ENCODE measurements around the gene PGAM2.
A peak's percentile ranks its signal among the peaks of the same experiment; 100 is the strongest.

Gene PGAM2

DNA sequence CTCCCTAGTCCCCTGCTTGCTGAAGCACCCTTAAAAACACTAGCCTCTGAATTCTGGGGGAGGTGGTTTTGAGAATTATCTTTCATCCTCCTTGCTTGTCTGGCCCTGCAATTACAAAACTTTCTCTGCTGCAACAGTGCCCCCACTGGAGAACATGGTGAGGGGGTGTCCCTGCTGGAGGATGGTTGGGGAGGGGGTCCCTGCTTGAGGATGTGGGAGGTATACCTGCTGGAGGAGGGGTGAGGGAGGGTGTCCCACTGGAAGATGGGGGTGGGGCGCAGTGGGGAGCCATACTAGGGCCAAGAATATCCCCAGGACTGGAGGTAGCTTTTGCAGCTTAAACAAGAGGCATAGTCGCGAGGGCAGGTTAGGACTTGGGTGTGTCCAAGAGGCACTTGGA lies 20.2 kb upstream of the PGAM2 start:
- TF ChIP-seq, protein P1, sequence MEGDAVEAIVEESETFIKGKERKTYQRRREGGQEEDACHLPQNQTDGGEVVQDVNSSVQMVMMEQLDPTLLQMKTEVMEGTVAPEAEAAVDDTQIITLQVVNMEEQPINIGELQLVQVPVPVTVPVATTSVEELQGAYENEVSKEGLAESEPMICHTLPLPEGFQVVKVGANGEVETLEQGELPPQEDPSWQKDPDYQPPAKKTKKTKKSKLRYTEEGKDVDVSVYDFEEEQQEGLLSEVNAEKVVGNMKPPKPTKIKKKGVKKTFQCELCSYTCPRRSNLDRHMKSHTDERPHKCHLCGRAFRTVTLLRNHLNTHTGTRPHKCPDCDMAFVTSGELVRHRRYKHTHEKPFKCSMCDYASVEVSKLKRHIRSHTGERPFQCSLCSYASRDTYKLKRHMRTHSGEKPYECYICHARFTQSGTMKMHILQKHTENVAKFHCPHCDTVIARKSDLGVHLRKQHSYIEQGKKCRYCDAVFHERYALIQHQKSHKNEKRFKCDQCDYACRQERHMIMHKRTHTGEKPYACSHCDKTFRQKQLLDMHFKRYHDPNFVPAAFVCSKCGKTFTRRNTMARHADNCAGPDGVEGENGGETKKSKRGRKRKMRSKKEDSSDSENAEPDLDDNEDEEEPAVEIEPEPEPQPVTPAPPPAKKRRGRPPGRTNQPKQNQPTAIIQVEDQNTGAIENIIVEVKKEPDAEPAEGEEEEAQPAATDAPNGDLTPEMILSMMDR (IDR thresholded peaks at IDR 0.05; ENCODE audit: insufficient read depth, low read length, missing control alignments), result peak; percentile 12
- DNase-seq (ENCODE audit: low read depth, low spot score), result no peak
- ChIA-PET CTCF (interaction anchor here (1.1 to 2.2 kb wide), 3 partner anchors 13 to 108 kb away, joined by 3 to 15 read pairs (median 10); no protein-coding TSS in a partner anchor), POLR2A (no interaction called here)
- no peak overlapping the region for H3K4me3 ChIP-seq (ENCODE audit: low read depth, low read length)

DNA sequence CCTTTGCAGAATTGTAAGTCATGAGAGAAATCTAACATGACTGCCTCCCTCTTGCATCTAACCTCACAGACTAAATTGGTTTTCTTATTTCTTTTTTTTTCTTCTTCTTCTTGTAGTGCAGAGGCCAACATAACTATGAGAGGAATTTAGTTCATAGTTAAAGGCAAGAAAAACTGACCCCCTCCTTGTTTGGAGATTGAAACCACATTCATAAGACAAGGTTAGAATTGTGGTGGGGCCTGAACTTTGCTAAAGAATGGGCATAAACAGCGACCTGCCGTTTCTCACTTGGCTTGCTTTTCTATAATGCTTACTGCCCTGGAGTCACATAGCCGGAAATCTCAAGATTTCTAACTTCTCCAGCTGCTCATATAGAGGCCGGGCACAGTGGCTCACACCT lies 19.3 kb upstream of the PGAM2 start:
- POLR2A ChIA-PET, result no interaction called here
- TF ChIP-seq, protein P1 (IDR thresholded peaks at IDR 0.05; ENCODE audit: insufficient read depth, low read length, missing control alignments), result no peak
- H3K4me3 ChIP-seq (ENCODE audit: low read depth, low read length), result no peak overlapping the region; the same call in 1 of the 2 replicates
- DNase-seq (ENCODE audit: low read depth, low spot score), result no peak
- CTCF ChIA-PET, result interaction anchor here (1.1 to 2.2 kb wide), 4 partner anchors 12 to 108 kb away, joined by 3 to 15 read pairs (median 7); no protein-coding TSS in a partner anchor

DNA sequence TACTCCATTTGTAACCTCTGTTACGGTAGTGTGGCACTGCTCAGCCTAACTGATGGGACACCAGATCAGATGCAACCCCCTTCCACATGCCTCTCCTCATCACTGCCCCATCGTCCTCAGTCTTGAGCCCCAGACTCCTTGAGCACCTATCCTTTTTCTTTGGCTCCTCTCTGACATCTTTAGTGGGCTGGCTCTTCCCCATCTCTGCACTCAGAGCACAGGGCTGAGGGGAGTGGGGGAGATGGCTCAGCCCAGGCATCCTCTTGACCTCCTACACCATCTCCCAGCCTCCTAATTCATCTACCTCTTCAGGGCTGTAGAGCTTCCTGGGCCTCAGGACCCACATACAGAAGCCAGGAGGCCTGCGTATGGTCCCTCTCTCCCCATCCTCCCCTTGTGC lies 18.4 kb upstream of the PGAM2 start:
- TF ChIP-seq, protein P1 (IDR thresholded peaks at IDR 0.05; ENCODE audit: insufficient read depth, low read length, missing control alignments), result no peak
- POLR2A ChIA-PET, result interaction anchor here (1.0 kb wide), 1 partner anchor 17 kb away, joined by 3 read pairs; no protein-coding TSS in a partner anchor
- DNase-seq (ENCODE audit: low read depth, low spot score), result no peak
- no peak overlapping the region for H3K4me3 ChIP-seq (ENCODE audit: low read depth, low read length)
- CTCF ChIA-PET, result interaction anchor here (1.2 kb wide), 1 partner anchor 14 kb away, joined by 4 read pairs; no protein-coding TSS in a partner anchor

DNA sequence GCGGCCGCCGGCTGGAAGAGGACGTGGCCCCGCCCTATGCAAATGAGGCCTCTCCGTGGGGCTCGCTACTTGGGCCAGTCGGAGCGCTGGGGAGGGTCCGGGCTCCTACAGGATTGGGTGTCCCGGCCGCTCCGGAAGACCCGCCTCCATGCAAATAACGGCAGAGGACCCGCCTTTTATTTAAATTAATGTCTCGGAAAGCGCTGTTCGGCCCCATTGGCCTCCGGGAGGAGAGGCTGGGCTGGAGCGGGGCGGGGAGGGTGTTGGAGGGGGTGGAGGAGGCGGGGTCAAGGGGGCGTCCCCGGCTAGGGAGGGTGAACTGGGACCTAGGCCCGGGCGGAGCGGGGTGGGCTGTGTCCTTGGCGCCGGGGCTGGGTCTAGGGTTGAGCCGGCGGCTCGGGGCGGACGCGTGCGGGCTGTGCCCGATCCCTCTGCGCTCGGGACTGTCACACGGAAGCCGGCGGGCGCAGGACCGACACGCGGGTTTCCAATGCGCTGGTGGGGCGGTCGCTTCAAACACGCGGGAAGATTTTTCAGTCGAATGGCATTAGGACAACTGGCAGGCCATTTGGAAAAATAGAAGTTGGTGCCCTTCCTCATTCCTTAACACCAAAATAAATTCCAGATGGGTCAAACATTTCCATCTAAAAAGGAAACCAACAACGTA lies 17.3 kb upstream of the PGAM2 start:
- CTCF ChIA-PET, result no interaction called here
- POLR2A ChIA-PET, result no interaction called here
- peak overlapping the region; percentile 83 for H3K4me3 ChIP-seq (ENCODE audit: low read depth, low read length)
- peak; percentile 93 for DNase-seq (ENCODE audit: low read depth, low spot score)
- TF ChIP-seq, protein P1 (IDR thresholded peaks at IDR 0.05; ENCODE audit: insufficient read depth, low read length, missing control alignments), result no peak

DNA sequence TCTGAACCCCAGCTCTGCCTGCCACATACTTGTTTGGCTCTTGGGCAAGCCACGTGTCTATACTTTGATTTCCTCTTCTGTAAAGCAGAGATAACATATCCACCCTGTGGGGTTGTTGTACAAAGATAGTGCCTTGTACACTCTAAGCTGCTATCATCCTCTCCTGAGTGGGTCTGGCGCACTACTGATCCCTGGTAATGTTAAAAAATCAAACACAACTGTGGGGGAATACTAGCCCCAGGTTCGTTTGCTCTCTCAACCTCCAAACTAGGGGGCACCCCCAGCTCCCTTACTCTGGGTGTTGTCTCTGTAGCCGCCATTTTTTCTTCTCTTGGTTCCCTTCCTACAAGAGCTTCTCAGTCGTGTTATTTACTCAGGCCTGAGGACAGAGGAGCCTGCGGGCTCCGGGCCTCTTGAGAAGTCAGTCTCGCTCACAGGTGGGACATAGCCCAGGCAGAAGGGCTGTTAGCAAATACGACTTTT lies 15.9 kb upstream of the PGAM2 start:
- POLR2A ChIA-PET, result interaction anchor here (1.5 kb wide), 1 partner anchor 21 kb away, joined by 3 read pairs; no protein-coding TSS in a partner anchor
- DNase-seq (ENCODE audit: low read depth, low spot score), result no peak
- TF ChIP-seq, protein P1 (IDR thresholded peaks at IDR 0.05; ENCODE audit: insufficient read depth, low read length, missing control alignments), result no peak
- H3K4me3 ChIP-seq (ENCODE audit: low read depth, low read length), result peak overlapping the region; percentile 83
- CTCF ChIA-PET, result interaction anchor here (0.8 to 2.2 kb wide), 9 partner anchors 9 to 130 kb away, joined by 3 to 12 read pairs (median 5); partner anchors contain the start of gene YKT6

DNA sequence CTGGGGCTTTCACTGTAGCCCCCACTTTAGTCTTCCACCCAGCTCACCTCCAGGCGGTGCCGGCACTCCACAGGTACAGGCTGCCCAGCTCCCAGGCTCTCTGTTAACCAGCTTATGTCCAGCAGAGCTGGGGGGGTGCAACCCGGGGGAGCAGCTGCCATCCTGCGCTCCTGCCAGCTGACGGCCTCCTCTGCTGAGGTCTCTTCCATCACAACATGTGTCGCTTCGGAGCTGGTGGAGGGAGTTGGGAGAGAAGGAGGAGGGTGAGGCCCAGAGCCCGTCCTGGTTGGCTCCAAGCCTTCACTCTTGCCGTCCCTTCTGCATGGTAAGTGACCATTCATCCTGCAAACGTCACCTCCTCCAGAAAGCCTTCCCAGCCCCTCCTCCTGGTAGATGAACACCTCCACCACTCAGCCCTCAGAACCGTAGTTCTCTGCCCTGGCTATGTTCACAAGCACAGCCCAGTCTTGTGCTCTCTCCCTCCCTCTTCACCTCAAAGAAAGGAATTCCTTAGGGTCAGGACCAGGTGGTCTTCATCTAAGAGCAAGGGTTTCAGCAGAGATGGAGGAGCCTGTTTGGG lies 15.4 kb upstream of the PGAM2 start:
- ChIA-PET POLR2A (interaction anchor here (1.5 to 1.7 kb wide), 2 partner anchors 14 to 22 kb away, joined by 3 to 5 read pairs; no protein-coding TSS in a partner anchor), CTCF (interaction anchor here (0.8 to 2.2 kb wide), 10 partner anchors 8 to 130 kb away, joined by 3 to 12 read pairs (median 4); partner anchors contain the start of gene YKT6)
- H3K4me3 ChIP-seq (ENCODE audit: low read depth, low read length), result peak overlapping the region; percentile 8; the same call in 1 of the 2 replicates
- no peak for DNase-seq (ENCODE audit: low read depth, low spot score)
- TF ChIP-seq, protein P1 (IDR thresholded peaks at IDR 0.05; ENCODE audit: insufficient read depth, low read length, missing control alignments), result no peak
